Suprapubic skin (tissue), 3 donors: ENCODE data around the gene LDLRAD4.

Experiments used
- CTCF ChIP-seq, 2 donors: fragments of 200-600 bp in 1 of 2; fragments of 450-650 bp in 1 of 2; sonication (generic) in 1 of 2; IDR thresholded peaks; one replicate each; pipeline ENCODE4 v1.5.1; 2016 to 2019; ENCODE audit warnings: antibody characterized with exemption in 2 of 2, mild to moderate bottlenecking in 1 of 2, moderate library complexity in 1 of 2
- EP300 ChIP-seq: sonication (generic); formaldehyde crosslinking; IDR thresholded peaks from one replicate; pipeline ENCODE4 v1.6.1; 2017; ENCODE audit warnings: antibody characterized with exemption

- TF ChIP-seq EP300 (no peak), CTCF (IDR thresholded peaks at IDR 0.05) (no peak)
Measured at GRCh38 chr18:13288509-13289133, 70.1 kb downstream of the LDLRAD4 start.
